ENCODE data around the gene VCP.

DNA sequence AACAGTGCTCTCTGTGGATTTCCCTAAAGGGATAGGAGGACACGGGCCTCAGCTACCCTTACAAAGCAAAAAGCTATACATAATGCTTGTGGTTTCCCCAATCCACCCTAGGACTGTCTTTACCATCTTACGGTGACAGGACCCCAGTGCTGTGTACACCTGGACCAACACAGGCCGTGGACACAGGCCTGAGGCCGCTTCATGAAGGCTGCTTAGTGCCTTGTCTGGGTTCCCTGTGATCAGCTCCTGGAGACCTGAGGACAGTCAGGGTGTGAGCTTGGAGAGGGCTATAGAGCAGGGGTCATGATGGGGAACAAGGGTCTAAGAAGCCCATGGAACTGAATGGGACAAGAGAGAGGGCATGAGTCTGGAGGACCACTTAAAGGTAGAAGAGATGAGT lies 4.4 kb upstream of the VCP start:
- no peak for TF ChIP-seq CTCF (IDR thresholded peaks at IDR 0.05)
- TF ChIP-seq EZH2 (IDR thresholded peaks at IDR 0.05): no peak

Measured in neural progenitor cell (in vitro differentiated cells).